ENCODE data around the gene ETV5. TPM values are rescaled to one million over a fixed set of nuclear protein-coding genes. Genes with fewer than 3 reads are reported as not detected.

The ETV5 gene
- total RNA-seq, 4 donors from 2014 or later: 1.9 to 12.2 (median 4.0) TPM; not detected in 1

DNA sequence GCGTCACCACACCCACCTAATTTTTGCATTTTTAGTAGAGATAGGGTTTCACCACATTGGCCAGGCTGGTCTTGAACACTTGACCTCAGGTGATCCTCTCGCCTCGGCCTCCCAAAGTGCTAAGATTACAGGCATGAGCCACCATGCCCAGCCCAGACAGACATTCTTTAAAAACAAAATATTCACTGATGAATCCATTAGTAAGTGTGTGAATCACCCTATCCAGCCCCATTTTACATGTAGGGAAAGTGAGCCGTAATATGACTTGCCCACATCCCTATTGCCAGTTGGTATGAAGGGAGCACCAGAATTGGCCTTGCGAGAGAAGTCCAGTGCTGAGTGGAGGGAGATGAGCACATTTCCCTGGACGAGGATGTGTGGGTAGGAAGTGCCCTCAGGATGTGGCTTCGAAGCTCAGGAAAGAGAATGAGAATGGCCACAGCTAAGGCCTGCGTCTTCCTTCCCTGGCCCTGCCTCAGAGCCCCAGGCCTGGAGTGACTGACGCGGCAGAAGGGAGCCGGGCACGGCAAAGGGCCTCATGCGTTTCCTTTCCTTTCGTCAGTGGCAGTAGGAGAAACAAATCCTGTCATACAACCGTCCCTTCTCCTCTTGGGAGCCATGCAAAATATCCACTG, 28.3 kb upstream of the ETV5 start:
- H3K27ac ChIP-seq: no peak overlapping the region
- WGBS, 2 donors (ENCODE audit: low coverage in 1 of 2): 89 to 100% methylated on average over 1 to 15 of the region's 15 CpGs
- H3K9me3 ChIP-seq: no peaks in the 10 kb centered on the region
- no peak for DNase-seq
- no peak overlapping the region for H3K4me3 ChIP-seq
- no peaks in the 10 kb centered on the region for H3K4me1 ChIP-seq
- intact Hi-C loops (cut with DNase I; ENCODE audit: low total_unique reads): no loop called here
- in situ Hi-C loops (cut with MboI; ENCODE audit: low pct_ligation_motif_present in 1 of 4, low pct_unique_long_range_greater_than_20kb in 1 of 4, low sequenced_read_pairs in 3 of 4): no loop called here
- H3K36me3 ChIP-seq: no peaks in the 10 kb centered on the region
- TF ChIP-seq POLR2AphosphoS5 (IDR thresholded peaks at IDR 0.05) (no peak), POLR2A (IDR thresholded peaks at IDR 0.05) (no peak), CTCF (IDR thresholded peaks at IDR 0.05) (no peak), EP300 (IDR thresholded peaks at IDR 0.05; ENCODE audit: low read depth) (no peak)
- no peaks in the 10 kb centered on the region for H3K27me3 ChIP-seq

- in situ Hi-C loops (cut with MboI; ENCODE audit: low pct_ligation_motif_present in 1 of 4, low pct_unique_long_range_greater_than_20kb in 1 of 4, low sequenced_read_pairs in 3 of 4): no loop called here
- no peak for DNase-seq
- no peak for TF ChIP-seq POLR2AphosphoS5 (IDR thresholded peaks at IDR 0.05)
- no peak for TF ChIP-seq POLR2A (IDR thresholded peaks at IDR 0.05)
- no peak for TF ChIP-seq CTCF (IDR thresholded peaks at IDR 0.05)
- TF ChIP-seq EP300 (IDR thresholded peaks at IDR 0.05; ENCODE audit: low read depth): no peak
- no peaks in the 10 kb centered on the region for H3K4me1 ChIP-seq
- 83 to 88% methylated on average over 1 to 5 of the region's 5 CpGs for WGBS, 2 donors (ENCODE audit: low coverage in 1 of 2)
- H3K36me3 ChIP-seq: no peaks in the 10 kb centered on the region
- H3K27me3 ChIP-seq: no peaks in the 10 kb centered on the region
- H3K27ac ChIP-seq: no peak overlapping the region
- intact Hi-C loops (cut with DNase I; ENCODE audit: low total_unique reads): no loop called here
- no peak overlapping the region for H3K4me3 ChIP-seq
- H3K9me3 ChIP-seq: no peaks in the 10 kb centered on the region
Observed at GRCh38 chr3:186133980-186134379, 25.1 kb upstream of the ETV5 start.

- no peaks in the 10 kb centered on the region for H3K9me3 ChIP-seq
- no peak overlapping the region for H3K27ac ChIP-seq
- H3K36me3 ChIP-seq: no peaks in the 10 kb centered on the region
- in situ Hi-C loops (cut with MboI; ENCODE audit: low pct_ligation_motif_present in 1 of 4, low pct_unique_long_range_greater_than_20kb in 1 of 4, low sequenced_read_pairs in 3 of 4) (no loop called here), intact Hi-C loops (cut with DNase I; ENCODE audit: low total_unique reads) (no loop called here)
- no peak for DNase-seq
- no peaks in the 10 kb centered on the region for H3K4me1 ChIP-seq
- no peak overlapping the region for H3K4me3 ChIP-seq
- TF ChIP-seq POLR2AphosphoS5 (IDR thresholded peaks at IDR 0.05): no peak
- TF ChIP-seq EP300 (IDR thresholded peaks at IDR 0.05; ENCODE audit: low read depth): no peak
- TF ChIP-seq CTCF (IDR thresholded peaks at IDR 0.05): no peak
- no peaks in the 10 kb centered on the region for H3K27me3 ChIP-seq
- WGBS, 2 donors (ENCODE audit: low coverage in 1 of 2): 61 to 84% methylated on average over 2 of the region's 2 CpGs
Observed at GRCh38 chr3:186132487-186132886, 23.6 kb upstream of the ETV5 start.

GRCh38 chr3:186129206-186129605, 20.3 kb upstream of the ETV5 start:
- Histone ChIP-seq H3K4me1 (no peaks in the 10 kb centered on the region), H3K27ac (no peak overlapping the region), H3K36me3 (no peaks in the 10 kb centered on the region), H3K4me3 (no peak overlapping the region), H3K9me3 (no peaks in the 10 kb centered on the region), H3K27me3 (no peaks in the 10 kb centered on the region)
- intact Hi-C loops (cut with DNase I; ENCODE audit: low total_unique reads): no loop called here
- TF ChIP-seq POLR2A (IDR thresholded peaks at IDR 0.05) (no peak), EP300 (IDR thresholded peaks at IDR 0.05; ENCODE audit: low read depth) (no peak), CTCF (IDR thresholded peaks at IDR 0.05) (no peak), POLR2AphosphoS5 (IDR thresholded peaks at IDR 0.05) (no peak)
- DNase-seq: no peak
- WGBS, 2 donors (ENCODE audit: low coverage in 1 of 2): 85 to 95% methylated on average over 4 of the region's 4 CpGs
- in situ Hi-C loops (cut with MboI; ENCODE audit: low pct_ligation_motif_present in 1 of 4, low pct_unique_long_range_greater_than_20kb in 1 of 4, low sequenced_read_pairs in 3 of 4): no loop called here

Measured in transverse colon (tissue), 4 donors.